Measurements from ENCODE around the gene REPS2.

Gene REPS2

DNA sequence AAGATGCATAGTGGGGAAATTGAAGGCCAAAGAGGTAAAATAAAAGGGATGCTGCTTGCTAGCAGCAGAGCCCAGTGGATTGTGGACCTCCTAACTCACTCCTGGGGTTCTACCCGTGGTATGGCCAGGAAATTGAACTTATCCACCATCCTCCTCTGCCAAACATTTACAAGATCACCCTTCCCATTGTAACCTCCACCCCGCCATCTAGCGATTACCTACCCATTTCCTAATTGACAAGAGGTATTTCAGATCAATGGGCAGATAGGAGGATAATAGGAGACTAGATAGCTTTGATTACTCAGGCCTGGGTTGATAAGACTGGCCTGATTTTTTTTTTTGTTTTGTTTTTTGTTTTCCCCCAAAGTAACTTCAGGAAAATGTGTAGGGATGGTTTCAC is 67.8 kb downstream of the REPS2 start:
- no CpG with 5 or more reads among the region's 3 CpGs for WGBS (ENCODE audit: extremely low coverage, insufficient coverage, insufficient read length)

DNA sequence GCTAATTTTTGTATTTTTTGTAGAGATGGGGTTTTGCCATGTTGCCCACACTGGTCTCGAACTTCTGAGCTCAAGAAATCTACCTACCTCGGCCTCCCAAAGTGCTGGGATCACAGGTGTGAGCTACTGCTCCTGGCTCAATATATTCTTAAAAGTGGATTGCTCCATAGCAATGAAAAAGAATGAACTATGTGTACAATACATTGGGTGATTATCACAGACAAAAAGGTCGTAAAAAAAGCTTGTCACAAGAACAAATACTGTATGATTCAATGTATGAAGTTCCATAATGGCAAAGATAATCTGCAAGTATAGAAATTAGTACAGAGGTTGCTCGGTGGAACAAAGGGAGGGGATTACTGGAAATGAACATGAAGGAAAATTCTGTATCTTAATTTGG is 70.7 kb downstream of the REPS2 start:
- Histone ChIP-seq H3K9me3 (ENCODE audit: insufficient read depth, low read depth, low read length) (no peaks in the 10 kb centered on the region), H3K27ac (ENCODE audit: low read depth, low read length) (no peak overlapping the region), H3K4ac (ENCODE audit: low read depth, low read length) (no peak overlapping the region), H3K4me3 (ENCODE audit: low read depth, low read length) (no peak overlapping the region), H3K18ac (ENCODE audit: low read length) (no peak overlapping the region), H3K9ac (ENCODE audit: low read length) (no peak overlapping the region), H3K79me2 (ENCODE audit: control insufficient read depth, insufficient read depth, low read length, poor library complexity) (no peaks in the 10 kb centered on the region), H3K27me3 (ENCODE audit: insufficient read depth, low read length) (no peaks in the 10 kb centered on the region), H4K12ac (ENCODE audit: low read depth, low read length) (no peak overlapping the region), H2BK5ac (ENCODE audit: low read depth, low read length, poor library complexity) (no peak overlapping the region), H3K4me1 (ENCODE audit: control insufficient read depth in 1 of 2, insufficient read depth in 2 of 2, low read length in 2 of 2) (no peaks in the 10 kb centered on the region), H4K8ac (ENCODE audit: low read depth, low read length) (no peak overlapping the region), H3K36me3 (ENCODE audit: control insufficient read depth in 1 of 2, insufficient read depth in 2 of 2, low read length in 2 of 2) (no peaks in the 10 kb centered on the region), H2AK5ac (ENCODE audit: low read length) (no peak overlapping the region), H3K4me2 (ENCODE audit: low read length) (no peak overlapping the region), H2AFZ (ENCODE audit: insufficient read depth, low read length, poor library complexity) (no peak overlapping the region), H3K14ac (ENCODE audit: low read length) (no peak overlapping the region), H2BK120ac (ENCODE audit: insufficient read depth, low read length, poor library complexity) (no peak overlapping the region), H4K91ac (ENCODE audit: low read depth, low read length) (no peak overlapping the region), H2BK12ac (ENCODE audit: low read length) (no peak overlapping the region), H3K23ac (ENCODE audit: low read length) (no peak overlapping the region), H3K79me1 (ENCODE audit: low read length) (no peaks in the 10 kb centered on the region)
- DNase-seq: no peak
- no CpG with 5 or more reads among the region's 4 CpGs for WGBS (ENCODE audit: extremely low coverage, insufficient coverage, insufficient read length)

More for the DNA sequence above, 67.8 kb downstream of the REPS2 start:
- H2BK120ac ChIP-seq (ENCODE audit: insufficient read depth, low read length, poor library complexity): no peak overlapping the region
- H2BK5ac ChIP-seq (ENCODE audit: low read depth, low read length, poor library complexity): no peak overlapping the region
- H3K27ac ChIP-seq (ENCODE audit: low read depth, low read length): no peak overlapping the region
- H3K23ac ChIP-seq (ENCODE audit: low read length): no peak overlapping the region
- H2BK12ac ChIP-seq (ENCODE audit: low read length): no peak overlapping the region
- H3K9ac ChIP-seq (ENCODE audit: low read length): no peak overlapping the region
- H3K4me2 ChIP-seq (ENCODE audit: low read length): no peak overlapping the region
- no peak overlapping the region for H4K12ac ChIP-seq (ENCODE audit: low read depth, low read length)
- H3K4ac ChIP-seq (ENCODE audit: low read depth, low read length): no peak overlapping the region
- H3K36me3 ChIP-seq (ENCODE audit: control insufficient read depth in 1 of 2, insufficient read depth in 2 of 2, low read length in 2 of 2): no peaks in the 10 kb centered on the region
- no peaks in the 10 kb centered on the region for H3K9me3 ChIP-seq (ENCODE audit: insufficient read depth, low read depth, low read length)
- H4K8ac ChIP-seq (ENCODE audit: low read depth, low read length): no peak overlapping the region
- no peak overlapping the region for H2AFZ ChIP-seq (ENCODE audit: insufficient read depth, low read length, poor library complexity)
- no peaks in the 10 kb centered on the region for H3K79me1 ChIP-seq (ENCODE audit: low read length)
- no peak overlapping the region for H3K4me3 ChIP-seq (ENCODE audit: low read depth, low read length)
- no peaks in the 10 kb centered on the region for H3K4me1 ChIP-seq (ENCODE audit: control insufficient read depth in 1 of 2, insufficient read depth in 2 of 2, low read length in 2 of 2)
- DNase-seq: peak in 1 of 2 donors; percentile 35
- H3K79me2 ChIP-seq (ENCODE audit: control insufficient read depth, insufficient read depth, low read length, poor library complexity): no peaks in the 10 kb centered on the region
- no peak overlapping the region for H2AK5ac ChIP-seq (ENCODE audit: low read length)
- H3K18ac ChIP-seq (ENCODE audit: low read length): no peak overlapping the region
- no peaks in the 10 kb centered on the region for H3K27me3 ChIP-seq (ENCODE audit: insufficient read depth, low read length)
- H3K14ac ChIP-seq (ENCODE audit: low read length): no peak overlapping the region
- no peak overlapping the region for H4K91ac ChIP-seq (ENCODE audit: low read depth, low read length)

DNA sequence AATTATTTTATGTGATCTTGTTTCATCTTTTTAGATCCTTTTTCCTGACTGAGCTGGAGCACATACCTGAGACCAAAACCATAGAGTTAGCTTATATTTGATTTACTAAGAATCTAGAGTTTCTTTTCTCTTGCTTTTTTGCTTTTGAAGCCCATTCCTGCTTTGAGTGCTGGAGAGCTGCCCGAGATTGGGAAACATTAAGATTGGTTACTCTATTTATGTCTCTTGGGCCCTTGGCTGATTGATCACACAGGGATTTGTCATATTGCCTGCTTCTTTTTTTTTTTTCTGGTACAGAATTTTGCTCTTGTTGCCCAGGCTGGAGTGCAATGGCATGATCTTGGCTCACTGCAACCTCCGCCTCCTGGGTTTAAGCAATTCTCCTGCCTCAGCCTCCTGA is 73.9 kb downstream of the REPS2 start:
- no peak for DNase-seq
- H4K12ac ChIP-seq (ENCODE audit: low read depth, low read length): no peak overlapping the region

DNA sequence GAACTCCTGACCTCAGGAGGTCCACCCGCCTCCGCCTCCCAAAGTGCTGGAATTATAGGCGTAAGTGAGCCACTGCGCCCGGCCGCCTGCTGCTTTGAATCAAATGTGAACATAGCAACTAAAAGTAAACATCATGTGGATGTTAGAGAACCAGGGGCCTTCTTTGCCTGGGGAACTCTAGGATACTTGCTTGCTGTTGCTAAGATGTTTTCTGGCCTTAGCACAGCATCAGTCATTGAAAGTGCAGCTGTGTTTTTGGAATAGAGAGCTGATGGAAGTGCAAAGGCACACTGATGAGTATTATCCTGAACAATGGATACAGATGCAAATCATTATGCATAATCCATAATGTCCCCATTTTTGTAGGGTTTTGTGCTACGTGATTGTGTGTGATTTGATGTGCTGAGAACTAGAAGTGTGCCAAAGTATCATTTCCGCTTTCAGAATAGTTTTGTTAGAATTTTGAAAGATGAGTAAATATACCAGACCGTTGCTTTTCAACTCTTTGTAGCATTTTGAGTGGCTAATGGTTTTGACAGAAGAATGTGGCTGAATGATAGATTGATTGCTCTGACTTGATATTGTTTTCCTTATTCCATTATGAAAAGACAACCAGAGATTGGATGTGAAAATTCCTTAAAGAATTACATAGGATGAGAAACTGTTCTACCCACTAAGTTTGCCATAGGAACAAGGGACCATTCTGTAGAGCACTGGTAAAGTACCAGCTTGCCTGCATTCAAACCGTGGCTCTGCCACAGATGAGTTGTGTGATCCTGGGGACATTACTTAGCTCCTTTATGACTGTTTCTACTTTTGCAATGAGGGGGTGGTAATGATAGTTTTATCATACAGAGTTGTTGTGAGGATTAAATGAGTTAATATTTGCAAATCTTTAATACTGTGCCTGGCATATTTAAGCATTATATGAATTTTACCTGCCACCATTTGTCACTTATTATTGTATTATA is 74.7 kb downstream of the REPS2 start:
- no peak for DNase-seq
- Histone ChIP-seq H2AFZ (ENCODE audit: insufficient read depth, low read length, poor library complexity) (no peak overlapping the region), H3K9me3 (ENCODE audit: insufficient read depth, low read depth, low read length) (no peaks in the 10 kb centered on the region), H3K18ac (ENCODE audit: low read length) (no peak overlapping the region), H3K27ac (ENCODE audit: low read depth, low read length) (no peak overlapping the region), H4K8ac (ENCODE audit: low read depth, low read length) (no peak overlapping the region), H3K23ac (ENCODE audit: low read length) (no peak overlapping the region), H2BK5ac (ENCODE audit: low read depth, low read length, poor library complexity) (no peak overlapping the region), H3K4ac (ENCODE audit: low read depth, low read length) (no peak overlapping the region), H3K79me2 (ENCODE audit: control insufficient read depth, insufficient read depth, low read length, poor library complexity) (no peaks in the 10 kb centered on the region), H3K36me3 (ENCODE audit: control insufficient read depth in 1 of 2, insufficient read depth in 2 of 2, low read length in 2 of 2) (no peaks in the 10 kb centered on the region), H2AK5ac (ENCODE audit: low read length) (no peak overlapping the region), H4K91ac (ENCODE audit: low read depth, low read length) (no peak overlapping the region), H3K79me1 (ENCODE audit: low read length) (no peaks in the 10 kb centered on the region), H3K4me2 (ENCODE audit: low read length) (no peak overlapping the region), H3K27me3 (ENCODE audit: insufficient read depth, low read length) (no peaks in the 10 kb centered on the region), H2BK12ac (ENCODE audit: low read length) (no peak overlapping the region), H2BK120ac (ENCODE audit: insufficient read depth, low read length, poor library complexity) (no peak overlapping the region), H3K9ac (ENCODE audit: low read length) (no peak overlapping the region), H3K4me1 (ENCODE audit: control insufficient read depth in 1 of 2, insufficient read depth in 2 of 2, low read length in 2 of 2) (no peaks in the 10 kb centered on the region), H3K4me3 (ENCODE audit: low read depth, low read length) (no peak overlapping the region), H3K14ac (ENCODE audit: low read length) (no peak overlapping the region), H4K12ac (ENCODE audit: low read depth, low read length) (no peak overlapping the region)
- WGBS (ENCODE audit: extremely low coverage, insufficient coverage, insufficient read length): no CpG with 5 or more reads among the region's 10 CpGs

More for the DNA sequence above, 73.9 kb downstream of the REPS2 start:
- WGBS (ENCODE audit: extremely low coverage, insufficient coverage, insufficient read length): no CpG with 5 or more reads among the region's 2 CpGs
- no peak overlapping the region for H3K4me2 ChIP-seq (ENCODE audit: low read length)
- H3K4me1 ChIP-seq (ENCODE audit: control insufficient read depth in 1 of 2, insufficient read depth in 2 of 2, low read length in 2 of 2): no peaks in the 10 kb centered on the region
- no peaks in the 10 kb centered on the region for H3K79me1 ChIP-seq (ENCODE audit: low read length)
- H3K9me3 ChIP-seq (ENCODE audit: insufficient read depth, low read depth, low read length): no peaks in the 10 kb centered on the region
- H3K18ac ChIP-seq (ENCODE audit: low read length): no peak overlapping the region
- H2AK5ac ChIP-seq (ENCODE audit: low read length): no peak overlapping the region
- no peaks in the 10 kb centered on the region for H3K27me3 ChIP-seq (ENCODE audit: insufficient read depth, low read length)
- H2BK120ac ChIP-seq (ENCODE audit: insufficient read depth, low read length, poor library complexity): no peak overlapping the region
- no peak overlapping the region for H4K8ac ChIP-seq (ENCODE audit: low read depth, low read length)
- no peak overlapping the region for H3K4me3 ChIP-seq (ENCODE audit: low read depth, low read length)
- H3K27ac ChIP-seq (ENCODE audit: low read depth, low read length): no peak overlapping the region
- H3K9ac ChIP-seq (ENCODE audit: low read length): no peak overlapping the region
- no peak overlapping the region for H4K91ac ChIP-seq (ENCODE audit: low read depth, low read length)
- H3K79me2 ChIP-seq (ENCODE audit: control insufficient read depth, insufficient read depth, low read length, poor library complexity): no peaks in the 10 kb centered on the region
- no peaks in the 10 kb centered on the region for H3K36me3 ChIP-seq (ENCODE audit: control insufficient read depth in 1 of 2, insufficient read depth in 2 of 2, low read length in 2 of 2)
- H2BK5ac ChIP-seq (ENCODE audit: low read depth, low read length, poor library complexity): no peak overlapping the region
- H3K23ac ChIP-seq (ENCODE audit: low read length): no peak overlapping the region
- H3K14ac ChIP-seq (ENCODE audit: low read length): no peak overlapping the region
- no peak overlapping the region for H3K4ac ChIP-seq (ENCODE audit: low read depth, low read length)
- no peak overlapping the region for H2BK12ac ChIP-seq (ENCODE audit: low read length)
- H2AFZ ChIP-seq (ENCODE audit: insufficient read depth, low read length, poor library complexity): no peak overlapping the region

All from trophoblast cell (in vitro differentiated cells and primary cell).